ENCODE results near the gene KCND2. TPM values are rescaled to one million over a fixed set of nuclear protein-coding genes. Genes with fewer than 3 reads are reported as not detected.

KCND2 gene
- total and polyA plus RNA-seq, 7 donors: under 0.01 to 3.3 (median 1.3) TPM; not detected in 1

- no peaks in the 10 kb centered on the region for H3K9me3 ChIP-seq
- 84 to 93% methylated on average over 2 of the region's 2 CpGs for WGBS, 2 donors
These were observed 385.5 kb downstream of the KCND2 start for GRCh38 chr7:120658516-120658915.

GRCh38 chr7:120662291-120662690, 389.3 kb downstream of the KCND2 start:
- H3K9me3 ChIP-seq: no peaks in the 10 kb centered on the region
- H3K4me3 ChIP-seq: no peak overlapping the region
- intact Hi-C loops (cut with DNase I): no loop called here
- no peak for DNase-seq
- H3K4me1 ChIP-seq: no peaks in the 10 kb centered on the region
- no peaks in the 10 kb centered on the region for H3K36me3 ChIP-seq
- H3K27me3 ChIP-seq: no peaks in the 10 kb centered on the region
- H3K27ac ChIP-seq: no peak overlapping the region
- TF ChIP-seq, protein P1, sequence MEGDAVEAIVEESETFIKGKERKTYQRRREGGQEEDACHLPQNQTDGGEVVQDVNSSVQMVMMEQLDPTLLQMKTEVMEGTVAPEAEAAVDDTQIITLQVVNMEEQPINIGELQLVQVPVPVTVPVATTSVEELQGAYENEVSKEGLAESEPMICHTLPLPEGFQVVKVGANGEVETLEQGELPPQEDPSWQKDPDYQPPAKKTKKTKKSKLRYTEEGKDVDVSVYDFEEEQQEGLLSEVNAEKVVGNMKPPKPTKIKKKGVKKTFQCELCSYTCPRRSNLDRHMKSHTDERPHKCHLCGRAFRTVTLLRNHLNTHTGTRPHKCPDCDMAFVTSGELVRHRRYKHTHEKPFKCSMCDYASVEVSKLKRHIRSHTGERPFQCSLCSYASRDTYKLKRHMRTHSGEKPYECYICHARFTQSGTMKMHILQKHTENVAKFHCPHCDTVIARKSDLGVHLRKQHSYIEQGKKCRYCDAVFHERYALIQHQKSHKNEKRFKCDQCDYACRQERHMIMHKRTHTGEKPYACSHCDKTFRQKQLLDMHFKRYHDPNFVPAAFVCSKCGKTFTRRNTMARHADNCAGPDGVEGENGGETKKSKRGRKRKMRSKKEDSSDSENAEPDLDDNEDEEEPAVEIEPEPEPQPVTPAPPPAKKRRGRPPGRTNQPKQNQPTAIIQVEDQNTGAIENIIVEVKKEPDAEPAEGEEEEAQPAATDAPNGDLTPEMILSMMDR (IDR thresholded peaks at IDR 0.05): no peak
- TF ChIP-seq EP300 (IDR thresholded peaks at IDR 0.05): no peak
- no peak for TF ChIP-seq POLR2AphosphoS5 (IDR thresholded peaks at IDR 0.05)
- TF ChIP-seq POLR2A (IDR thresholded peaks at IDR 0.05): no peak

More at GRCh38 chr7:120658516-120658915, 385.5 kb downstream of the KCND2 start:
- no peaks in the 10 kb centered on the region for H3K27me3 ChIP-seq
- TF ChIP-seq EP300 (IDR thresholded peaks at IDR 0.05) (no peak), POLR2AphosphoS5 (IDR thresholded peaks at IDR 0.05) (no peak), POLR2A (IDR thresholded peaks at IDR 0.05) (no peak)
- TF ChIP-seq, protein P1 (IDR thresholded peaks at IDR 0.05): no peak
- H3K4me3 ChIP-seq: no peak overlapping the region
- no peaks in the 10 kb centered on the region for H3K36me3 ChIP-seq
- no peak for DNase-seq
- intact Hi-C loops (cut with DNase I): no loop called here
- no peak overlapping the region for H3K27ac ChIP-seq
- H3K4me1 ChIP-seq: no peaks in the 10 kb centered on the region

GRCh38 chr7:120665068-120665467, 392.1 kb downstream of the KCND2 start:
- Histone ChIP-seq H3K36me3 (no peaks in the 10 kb centered on the region), H3K4me1 (no peaks in the 10 kb centered on the region), H3K4me3 (no peak overlapping the region), H3K9me3 (no peaks in the 10 kb centered on the region), H3K27me3 (no peaks in the 10 kb centered on the region), H3K27ac (no peak overlapping the region)
- no peak for TF ChIP-seq POLR2A (IDR thresholded peaks at IDR 0.05)
- TF ChIP-seq, protein P1 (IDR thresholded peaks at IDR 0.05): no peak
- TF ChIP-seq POLR2AphosphoS5 (IDR thresholded peaks at IDR 0.05): no peak
- TF ChIP-seq EP300 (IDR thresholded peaks at IDR 0.05): no peak
- DNase-seq: no peak
- intact Hi-C loops (cut with DNase I): no loop called here
- WGBS, 2 donors: 43 to 81% methylated on average over 1 of the region's 1 CpG

- Histone ChIP-seq H3K9me3 (no peaks in the 10 kb centered on the region), H3K27me3 (no peaks in the 10 kb centered on the region), H3K27ac (no peak overlapping the region), H3K36me3 (no peaks in the 10 kb centered on the region), H3K4me3 (no peak overlapping the region), H3K4me1 (no peaks in the 10 kb centered on the region)
- TF ChIP-seq EP300 (IDR thresholded peaks at IDR 0.05) (no peak), POLR2AphosphoS5 (IDR thresholded peaks at IDR 0.05) (no peak), POLR2A (IDR thresholded peaks at IDR 0.05) (no peak)
- TF ChIP-seq, protein P1 (IDR thresholded peaks at IDR 0.05): no peak
- intact Hi-C loops (cut with DNase I): no loop called here
- DNase-seq: no peak
- 57 to 75% methylated on average over 5 of the region's 5 CpGs for WGBS, 2 donors
These were observed 402.1 kb downstream of the KCND2 start for GRCh38 chr7:120675076-120675475.

DNA sequence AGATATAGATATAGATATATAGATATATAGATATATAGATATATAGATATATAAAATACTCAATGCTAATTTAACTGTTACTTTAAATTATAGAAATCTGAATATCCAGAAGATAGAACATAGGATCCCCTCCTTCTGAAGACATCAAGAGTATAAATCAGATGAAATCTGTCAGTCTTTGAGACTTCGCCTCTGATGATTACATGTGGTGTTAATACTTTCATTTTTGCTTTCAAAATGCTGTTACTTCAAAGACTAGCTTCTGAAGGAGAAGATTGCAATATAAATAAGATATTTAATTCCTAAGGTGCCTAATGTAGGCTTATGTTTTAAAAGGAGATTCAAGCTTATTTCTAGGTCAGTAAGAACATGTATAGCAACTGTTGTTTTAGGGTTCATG, 404.6 kb downstream of the KCND2 start:
- Histone ChIP-seq H3K36me3 (no peaks in the 10 kb centered on the region), H3K4me1 (no peaks in the 10 kb centered on the region), H3K27ac (no peak overlapping the region), H3K9me3 (no peaks in the 10 kb centered on the region), H3K4me3 (no peak overlapping the region), H3K27me3 (no peaks in the 10 kb centered on the region)
- intact Hi-C loops (cut with DNase I): no loop called here
- TF ChIP-seq EP300 (IDR thresholded peaks at IDR 0.05): no peak
- TF ChIP-seq POLR2AphosphoS5 (IDR thresholded peaks at IDR 0.05): no peak
- TF ChIP-seq, protein P1 (IDR thresholded peaks at IDR 0.05): no peak
- TF ChIP-seq POLR2A (IDR thresholded peaks at IDR 0.05): no peak
- WGBS, 2 donors: 72 to 83% methylated on average over 1 of the region's 1 CpG
- no peak for DNase-seq
